Subcutaneous adipose tissue (tissue), 4 donors: Measurements from ENCODE around the gene IL13RA1. TPM values are rescaled to one million over a fixed set of nuclear protein-coding genes. Genes with fewer than 3 reads are reported as not detected.

Source experiments
- CTCF ChIP-seq: fragments of 450-650 bp; IDR thresholded peaks from one replicate; pipeline ENCODE4 v1.5.1; 2016; ENCODE audit warnings: low read depth, mild to moderate bottlenecking, control low read depth, antibody characterized with exemption, moderate library complexity
- total RNA-seq, 4 donors: library from RNA; depleted of rRNA; stranded (reverse); fragments of >200 nt; gene quantifications; one replicate each; pipeline ENCODE4 v1.1.0, GENCODE V29; 2016

Gene IL13RA1
- total RNA-seq, 4 donors from 2014 or later, result 61.0 to 177 (median 82.9) TPM

DNA sequence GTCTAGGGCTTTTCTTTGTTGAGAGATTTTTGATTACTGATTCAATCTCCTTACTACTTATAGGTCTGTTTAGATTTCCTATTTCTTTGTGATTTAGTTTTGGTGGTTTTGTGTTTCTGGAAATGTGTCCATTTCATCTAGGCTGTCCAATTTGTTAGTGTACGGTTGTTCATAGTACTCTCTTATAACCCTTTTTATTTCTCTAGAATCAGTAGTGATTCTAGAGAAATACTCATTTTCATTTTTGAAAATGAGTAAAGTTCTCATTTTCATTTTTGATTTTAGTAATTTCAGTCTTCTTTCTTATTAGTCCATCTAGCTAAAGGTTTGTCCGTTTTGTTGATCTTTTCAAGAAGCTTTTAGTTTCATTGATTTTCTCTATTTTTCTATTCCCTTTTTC is 7.5 kb downstream of the IL13RA1 start:
- no peak for TF ChIP-seq CTCF

- TF ChIP-seq CTCF, result no peak
Observed at GRCh38 chrX:118736394-118737010, 9.1 kb downstream of the IL13RA1 start.

GRCh38 chrX:118739577-118739976 is 12.2 kb downstream of the IL13RA1 start:
- TF ChIP-seq CTCF, result no peak

DNA sequence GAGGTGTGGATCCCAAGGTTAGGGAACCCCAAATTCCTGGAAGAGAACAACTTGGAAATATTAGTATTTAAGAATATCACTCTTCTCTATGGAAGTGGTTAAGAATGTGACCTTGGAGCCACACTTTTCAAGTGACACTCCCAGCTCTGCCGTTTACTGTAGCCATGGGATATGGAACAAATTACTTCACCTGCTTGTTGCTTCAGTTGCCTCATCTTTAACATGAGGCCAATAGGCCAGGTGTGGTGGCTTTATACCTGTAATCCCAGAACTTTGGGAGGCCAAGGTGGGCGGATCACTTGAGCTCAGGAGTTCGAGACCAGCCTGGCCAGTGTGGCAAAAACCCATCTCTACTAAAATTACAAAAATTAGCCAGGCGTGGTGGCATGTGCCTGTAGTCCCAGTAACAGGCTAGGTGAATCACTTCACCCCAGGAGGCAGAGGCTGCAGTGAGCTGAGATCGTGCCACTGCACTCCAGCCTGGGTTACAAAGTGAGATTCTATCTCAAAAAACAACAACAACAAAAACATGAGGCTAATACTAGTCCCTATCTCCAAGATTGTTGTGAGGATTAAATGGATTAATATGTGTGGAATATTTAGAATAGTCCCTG is 13.0 kb downstream of the IL13RA1 start:
- TF ChIP-seq CTCF, result no peak

GRCh38 chrX:118742176-118742575 is 14.8 kb downstream of the IL13RA1 start:
- no peak for TF ChIP-seq CTCF

GRCh38 chrX:118745570-118745969 is 18.2 kb downstream of the IL13RA1 start:
- no peak for TF ChIP-seq CTCF

DNA sequence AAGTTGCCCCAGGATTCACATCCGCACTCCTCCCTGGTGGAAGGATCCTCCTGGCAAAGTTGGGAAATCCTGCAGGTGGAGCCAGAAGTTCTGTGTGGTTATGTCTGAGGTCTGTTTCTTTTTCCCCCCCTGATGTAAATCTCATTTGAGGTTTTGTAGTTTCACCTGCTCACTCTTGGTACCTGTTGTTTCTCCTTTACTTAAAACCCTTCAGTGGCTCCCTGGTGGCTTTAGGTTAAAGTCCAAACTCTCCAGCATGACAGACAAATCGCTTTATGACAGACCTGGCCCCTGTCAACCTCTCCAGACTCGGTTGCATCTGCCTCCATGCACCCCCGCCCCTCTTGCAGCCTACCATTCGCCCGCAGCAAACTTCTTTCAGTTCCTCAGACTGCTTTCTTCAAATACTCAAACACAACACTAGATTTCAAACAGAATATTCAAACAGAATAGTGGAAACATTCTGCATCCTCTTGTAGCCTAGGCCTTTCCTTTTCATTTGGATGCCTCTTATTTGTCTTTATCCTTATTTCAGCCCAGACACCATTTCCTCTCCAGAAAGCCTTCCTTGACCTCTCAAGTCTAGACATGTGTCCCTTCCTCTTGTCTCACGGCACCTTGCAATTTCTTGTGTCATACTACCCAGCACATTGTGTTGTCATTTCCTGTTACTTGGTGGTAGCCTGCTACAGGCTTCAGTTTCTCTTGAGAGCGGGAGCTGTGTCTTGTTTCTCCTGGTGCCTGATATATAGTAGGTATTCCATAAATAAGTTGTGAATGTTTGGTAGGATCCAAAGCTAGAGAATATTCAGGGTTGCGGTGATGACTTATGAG is 24.8 kb downstream of the IL13RA1 start:
- no peak for TF ChIP-seq CTCF
